Measurements from ENCODE around the gene PDYN.

GRCh38 chr20:2042400-2042799 is 48.5 kb upstream of the PDYN start:
- TF ChIP-seq EZH2 (IDR thresholded peaks at IDR 0.05; ENCODE audit: low read length): no peak
- TF ChIP-seq CTCF (optimal IDR thresholded peaks at IDR 0.05 in 1 of 3, IDR thresholded peaks at IDR 0.05 in 1 of 3, conservative IDR thresholded peaks at IDR 0.05 in 1 of 3; ENCODE audit: extremely low read depth in 1 of 3, insufficient read depth in 2 of 3, low read length in 3 of 3): no peak

All from keratinocyte (primary cell).